Type B pancreatic cell (in vitro differentiated cells): ENCODE results near the gene SYT3. TPM values are rescaled to one million over a fixed set of nuclear protein-coding genes. Genes with fewer than 3 reads are reported as not detected.

Experiments
- DNase-seq: peaks from one replicate; pipeline ENCODE4 v3.0.0; 2021; ENCODE audit warnings: mixed read lengths; ENCODE audit not compliant: unreplicated experiment; ENCODE audit errors: extremely low spot score
- H3K27ac Mint-ChIP-seq: 2 replicates; pipeline ENCODE4 v1.8.0; 2021; ENCODE audit warnings: mild to moderate bottlenecking, mixed read lengths
- H3K27me3 Mint-ChIP-seq: 2 replicates; pipeline ENCODE4 v1.8.0; 2021; ENCODE audit warnings: mixed read lengths
- H3K36me3 Mint-ChIP-seq: 2 replicates; pipeline ENCODE4 v1.8.0; 2021; ENCODE audit warnings: mixed read lengths
- H3K4me1 Mint-ChIP-seq: one replicate; pipeline ENCODE4 v1.8.0; 2021; ENCODE audit warnings: mixed read lengths; ENCODE audit not compliant: unreplicated experiment
- H3K4me3 Mint-ChIP-seq: 2 replicates; pipeline ENCODE4 v1.8.0; 2021; ENCODE audit warnings: mild to moderate bottlenecking, mixed read lengths
- H3K9me3 Mint-ChIP-seq: 2 replicates; pipeline ENCODE4 v1.8.0; 2021; ENCODE audit warnings: mixed read lengths
- CTCF ChIP-seq: fragments of 200-600 bp; sonication (generic); conservative IDR thresholded peaks from 2 replicates; pipeline ENCODE4 v1.5.0; 2021; ENCODE audit warnings: antibody characterized with exemption, mild to moderate bottlenecking
- total RNA-seq: library from RNA; stranded (reverse); gene quantifications from 2 replicates; pipeline ENCODE4 v1.2.1, GENCODE V29; 2021; ENCODE audit warnings: low replicate concordance

SYT3 gene
- total RNA-seq, 1 donor from 2014 or later, result 0.68 TPM

- peaks cover 7% of the 10 kb centered on the region for H3K4me1 Mint-ChIP-seq
- no peak overlapping the region for H3K4me3 Mint-ChIP-seq
- no peak overlapping the region for H3K27ac Mint-ChIP-seq
- no peaks in the 10 kb centered on the region for H3K9me3 Mint-ChIP-seq
- DNase-seq, result no peak
- H3K27me3 Mint-ChIP-seq, result peaks cover 67% of the 10 kb centered on the region
- no peaks in the 10 kb centered on the region for H3K36me3 Mint-ChIP-seq
- TF ChIP-seq CTCF, result no peak
Measured at GRCh38 chr19:50666346-50667176, 26.9 kb upstream of the SYT3 start.

- Mint-ChIP-seq H3K9me3 (no peaks in the 10 kb centered on the region), H3K36me3 (no peaks in the 10 kb centered on the region), H3K27ac (no peak overlapping the region), H3K4me1 (no peaks in the 10 kb centered on the region), H3K27me3 (peaks cover 61% of the 10 kb centered on the region), H3K4me3 (no peak overlapping the region)
- no peak for DNase-seq
- no peak for TF ChIP-seq CTCF
Measured at GRCh38 chr19:50664204-50664603, 24.5 kb upstream of the SYT3 start.

GRCh38 chr19:50663482-50663790 is 23.8 kb upstream of the SYT3 start:
- no peak overlapping the region for H3K4me3 Mint-ChIP-seq
- H3K27ac Mint-ChIP-seq, result no peak overlapping the region
- H3K9me3 Mint-ChIP-seq, result no peaks in the 10 kb centered on the region
- DNase-seq, result no peak
- peaks cover 63% of the 10 kb centered on the region for H3K27me3 Mint-ChIP-seq
- peak; percentile 60 for TF ChIP-seq CTCF
- H3K4me1 Mint-ChIP-seq, result peaks cover 1% of the 10 kb centered on the region
- H3K36me3 Mint-ChIP-seq, result no peaks in the 10 kb centered on the region

GRCh38 chr19:50662651-50663481 is 23.2 kb upstream of the SYT3 start:
- DNase-seq, result no peak
- Mint-ChIP-seq H3K4me3 (no peak overlapping the region), H3K27me3 (peaks cover 69% of the 10 kb centered on the region), H3K4me1 (peaks cover 6% of the 10 kb centered on the region), H3K36me3 (no peaks in the 10 kb centered on the region), H3K9me3 (no peaks in the 10 kb centered on the region), H3K27ac (no peak overlapping the region)
- TF ChIP-seq CTCF, result no peak

GRCh38 chr19:50661766-50662650 is 22.3 kb upstream of the SYT3 start:
- Mint-ChIP-seq H3K27ac (no peak overlapping the region), H3K4me3 (no peak overlapping the region), H3K36me3 (no peaks in the 10 kb centered on the region), H3K4me1 (peaks cover 9% of the 10 kb centered on the region), H3K9me3 (no peaks in the 10 kb centered on the region), H3K27me3 (peaks cover 77% of the 10 kb centered on the region)
- TF ChIP-seq CTCF, result no peak
- no peak for DNase-seq
